A549 treated with AZD9567 at 1 μM for 4 hours (cell line): ENCODE results near the gene TEKT5. TPM values are rescaled to one million over a fixed set of nuclear protein-coding genes. Genes with fewer than 3 reads are reported as not detected.

Experiments
- total RNA-seq: library from RNA; stranded (reverse); fragments of 200-300 nt; extraction: Qiagen RNA extraction; gene quantifications from 5 replicates; pipeline ENCODE4 v1.2.3, GENCODE V29; 2022; ENCODE audit not compliant: insufficient read depth

The TEKT5 gene
- not detected in 5 replicates for total RNA-seq

DNA sequence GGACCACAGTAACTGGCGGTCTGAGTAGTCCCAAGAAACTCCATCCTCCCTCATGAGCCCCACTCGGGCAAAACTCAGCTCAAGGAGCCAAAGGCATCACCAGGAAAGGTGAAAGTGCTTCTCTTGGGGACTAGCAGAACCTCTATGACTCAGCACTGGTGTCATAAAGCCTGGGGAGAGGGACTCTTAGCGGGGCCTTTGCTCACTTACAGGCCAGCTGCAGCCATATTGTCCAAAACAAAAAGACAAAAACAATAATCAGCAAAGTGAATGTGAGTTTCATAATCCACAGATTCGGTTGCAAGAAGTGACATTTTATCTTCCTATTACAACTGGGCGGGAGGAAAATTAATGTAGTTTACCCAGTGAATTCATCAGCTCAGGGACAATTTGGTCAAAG, at the start of gene TEKT5:
Gene TEKT5 (minus strand): TSS at position 101 of the 400 bp plus-strand sequence. CDS start 57 bp downstream, at position 44.

DNA sequence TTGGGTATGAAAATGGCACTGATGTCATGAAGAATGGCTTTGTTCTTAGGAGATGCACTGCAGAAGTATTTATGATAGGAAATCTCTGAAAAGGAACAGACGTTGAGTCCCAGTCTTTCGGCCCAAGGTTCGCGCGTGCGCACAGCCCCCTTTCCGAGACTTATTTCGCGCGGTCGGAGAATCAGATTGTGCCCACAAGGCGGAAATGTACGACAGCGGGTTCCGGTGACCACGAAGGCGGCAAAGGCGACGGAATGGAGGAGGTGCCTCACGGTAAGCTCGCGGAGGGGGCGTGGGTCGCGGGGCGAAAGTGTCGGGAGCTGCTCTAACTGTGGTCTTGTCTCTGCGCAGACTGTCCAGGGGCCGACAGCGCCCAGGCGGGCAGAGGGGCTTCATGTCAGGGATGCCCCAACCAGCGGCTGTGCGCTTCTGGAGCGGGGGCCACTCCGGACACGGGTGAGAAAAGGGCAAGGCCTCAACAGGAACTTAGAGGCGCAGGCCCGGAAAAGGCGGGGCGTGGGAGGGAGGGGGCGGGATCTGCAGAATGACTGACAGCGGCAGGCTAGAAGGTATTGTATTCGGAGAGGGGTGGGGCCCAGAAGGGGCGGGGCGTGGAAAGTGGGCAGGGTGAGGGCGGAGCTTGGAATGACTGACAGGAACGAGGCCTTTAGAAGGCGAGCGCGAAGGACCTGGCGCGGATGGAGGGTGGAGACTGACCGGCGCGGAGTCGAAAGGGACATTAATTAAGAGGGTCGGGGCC, 49.1 kb upstream of the TEKT5 start, which contains the start of gene NUBP1:
Gene NUBP1 (plus strand): TSS at position 233 of the 760 bp plus-strand sequence. CDS start 22 bp downstream, at position 255.

DNA sequence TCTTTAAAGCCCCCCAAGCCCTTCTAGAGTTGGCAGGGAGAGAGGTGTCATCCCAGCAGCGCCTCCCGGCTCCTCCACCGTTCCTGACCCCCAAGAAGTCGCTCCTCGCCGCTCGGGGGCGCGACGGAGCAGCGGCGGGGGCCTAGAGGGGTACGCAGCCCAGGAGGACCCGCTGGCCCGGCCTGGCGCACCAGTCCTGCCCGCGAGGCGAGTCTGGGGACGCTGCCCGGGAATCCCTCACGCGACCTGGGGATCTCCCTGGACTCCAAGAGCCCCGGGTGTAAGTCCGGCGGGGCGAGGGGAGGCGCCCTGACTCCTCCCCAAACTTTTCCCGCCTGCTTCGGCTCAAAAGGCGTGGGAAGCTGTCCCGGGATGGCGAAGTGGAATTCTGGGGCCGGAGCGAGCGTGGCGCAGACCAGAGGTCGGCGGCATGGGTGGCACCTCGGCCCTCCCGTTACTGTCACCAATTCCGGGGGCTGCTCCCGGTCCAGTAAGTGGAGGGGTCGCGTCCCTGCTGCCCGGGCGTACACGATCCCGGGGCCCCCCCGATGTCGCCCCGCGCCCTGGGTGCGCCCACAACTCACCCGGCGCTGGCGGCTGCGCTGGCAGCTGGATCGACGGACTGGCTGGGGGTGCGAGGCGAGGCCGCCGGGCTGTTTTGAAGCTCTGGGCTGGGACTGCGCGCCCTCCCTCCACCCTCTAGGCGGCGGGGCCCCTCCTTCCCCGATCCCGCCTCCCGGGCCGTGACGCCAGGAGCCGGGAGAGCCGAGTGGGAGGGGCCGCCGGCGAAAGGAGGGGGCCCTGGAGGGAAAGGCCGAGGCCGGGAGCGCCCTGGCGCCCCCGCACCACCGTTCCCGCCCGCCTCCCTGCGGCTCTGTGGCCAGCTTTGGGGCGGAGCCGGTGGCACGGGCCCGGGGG, 114.5 kb downstream of the TEKT5 start, which contains the start of gene EMP2:
Gene EMP2 (minus strand): TSS at position 634 of the 918 bp plus-strand sequence. CDS start 32,981 bp downstream, outside the sequence.

Other genes starting within 250 kb of the TEKT5 start
- 26.4 to 32.2 TPM (median 31.6 TPM) in 5 replicates for gene EMP2, start 114.3 kb downstream of the TEKT5 start, total RNA-seq
- 44.9 to 49.8 TPM (median 46.8 TPM) in 5 replicates for gene NUBP1, start 48.9 kb upstream of the TEKT5 start, total RNA-seq
- 0.07 to 0.13 TPM (median 0.12 TPM) in 3 of 5 replicates, not detected in the others for gene TVP23A, start 123.9 kb upstream of the TEKT5 start, total RNA-seq
- gene CIITA, start 182.3 kb upstream of the TEKT5 start, total RNA-seq, result 0.09 to 0.14 TPM (median 0.11 TPM) in 4 of 5 replicates, not detected in the other
- 28.3 to 49.4 TPM (median 45.3 TPM) in 5 replicates for gene DEXI, start 247.5 kb upstream of the TEKT5 start, total RNA-seq
- gene CLEC16A, start 249.6 kb upstream of the TEKT5 start, total RNA-seq, result 8.7 to 9.9 TPM (median 9.2 TPM) in 5 replicates